SK-N-SH treated with all-trans-retinoic acid at 6 μM for 48 hours (cell line): ENCODE measurements around the gene PPP5C.

ENCODE experiments used
- ATAC-seq: fragments of 200-7000 bp; cut with Tn5 transposase; 3 replicates; pipeline ENCODE4 v1.9.1; 2020; ENCODE audit warnings: mild to moderate bottlenecking, moderate library complexity
- BACH2 ChIP-seq: fragments of 250-450 bp; sonication (Bioruptor Pico); IDR thresholded peaks from 2 replicates; pipeline ENCODE4 v1.9.0; 2021; ENCODE audit warnings: mild to moderate bottlenecking, borderline replicate concordance
- ESRRG ChIP-seq: fragments of 250-450 bp; sonication (Bioruptor Pico); IDR thresholded peaks from 2 replicates; pipeline ENCODE4 v1.6.1; 2021; ENCODE audit warnings: mild to moderate bottlenecking
- GLIS3 ChIP-seq: fragments of 250-450 bp; sonication (Bioruptor Pico); IDR thresholded peaks from 2 replicates; pipeline ENCODE4 v1.5.0; 2020; ENCODE audit warnings: mild to moderate bottlenecking, moderate library complexity
- PATZ1 ChIP-seq: fragments of 250-450 bp; sonication (Bioruptor Pico); IDR thresholded peaks from 2 replicates; pipeline ENCODE4 v1.8.0; 2020; ENCODE audit warnings: mild to moderate bottlenecking, moderate library complexity, borderline replicate concordance
- POU6F1 ChIP-seq: fragments of 250-450 bp; sonication (Bioruptor Pico); IDR thresholded peaks from 2 replicates; pipeline ENCODE4 v1.8.0; 2021; ENCODE audit warnings: low read depth, mild to moderate bottlenecking, moderate library complexity, borderline replicate concordance
- RARB ChIP-seq: fragments of 250-450 bp; sonication (Bioruptor Pico); IDR thresholded peaks from 2 replicates; pipeline ENCODE4 v1.8.0; 2021; ENCODE audit warnings: mild to moderate bottlenecking, moderate library complexity
- SNAI2 ChIP-seq: fragments of 250-450 bp; sonication (Bioruptor Pico); IDR thresholded peaks from 2 replicates; pipeline ENCODE4 v1.5.0; 2020; ENCODE audit warnings: mild to moderate bottlenecking, moderate library complexity
- TCF4 ChIP-seq: fragments of 250-450 bp; sonication (Bioruptor Pico); IDR thresholded peaks from 2 replicates; pipeline ENCODE4 v1.8.0; 2021; ENCODE audit warnings: mild to moderate bottlenecking, moderate library complexity, borderline replicate concordance
- TOX ChIP-seq: fragments of 250-450 bp; sonication (Bioruptor Pico); IDR thresholded peaks from 2 replicates; pipeline ENCODE4 v1.8.0; 2021; ENCODE audit warnings: mild to moderate bottlenecking, moderate library complexity, borderline replicate concordance
- ZFP3 ChIP-seq: fragments of 250-450 bp; sonication (Bioruptor Pico); IDR thresholded peaks from 2 replicates; pipeline ENCODE4 v1.5.0; 2020; ENCODE audit warnings: mild to moderate bottlenecking, moderate library complexity
- ZNF565 ChIP-seq: fragments of 450-650 bp; formaldehyde crosslinking; conservative IDR thresholded peaks from 2 replicates; pipeline ENCODE4 v1.5.0; 2020; ENCODE audit warnings: low read depth, mild to moderate bottlenecking, moderate library complexity
- ZNF70 ChIP-seq: fragments of 450-650 bp; formaldehyde crosslinking; IDR thresholded peaks from 2 replicates; pipeline ENCODE4 v1.5.0; 2020; ENCODE audit warnings: mild to moderate bottlenecking, moderate library complexity
- ZNF8 ChIP-seq: fragments of 450-650 bp; formaldehyde crosslinking; IDR thresholded peaks from 2 replicates; pipeline ENCODE4 v1.5.0; 2020; ENCODE audit warnings: mild to moderate bottlenecking, moderate library complexity
- TF ChIP-seq, protein P1 (sequence below): fragments of 250-450 bp; sonication (Bioruptor Pico); IDR thresholded peaks from 2 replicates; pipeline ENCODE4 v1.5.1; 2021; ENCODE audit warnings: mild to moderate bottlenecking, moderate library complexity
- TF ChIP-seq, protein P2 (sequence below): fragments of 250-450 bp; sonication (Bioruptor Pico); IDR thresholded peaks from 2 replicates; pipeline ENCODE4 v1.5.1; 2020; ENCODE audit warnings: low read depth, mild to moderate bottlenecking, moderate library complexity

The PPP5C gene

DNA sequence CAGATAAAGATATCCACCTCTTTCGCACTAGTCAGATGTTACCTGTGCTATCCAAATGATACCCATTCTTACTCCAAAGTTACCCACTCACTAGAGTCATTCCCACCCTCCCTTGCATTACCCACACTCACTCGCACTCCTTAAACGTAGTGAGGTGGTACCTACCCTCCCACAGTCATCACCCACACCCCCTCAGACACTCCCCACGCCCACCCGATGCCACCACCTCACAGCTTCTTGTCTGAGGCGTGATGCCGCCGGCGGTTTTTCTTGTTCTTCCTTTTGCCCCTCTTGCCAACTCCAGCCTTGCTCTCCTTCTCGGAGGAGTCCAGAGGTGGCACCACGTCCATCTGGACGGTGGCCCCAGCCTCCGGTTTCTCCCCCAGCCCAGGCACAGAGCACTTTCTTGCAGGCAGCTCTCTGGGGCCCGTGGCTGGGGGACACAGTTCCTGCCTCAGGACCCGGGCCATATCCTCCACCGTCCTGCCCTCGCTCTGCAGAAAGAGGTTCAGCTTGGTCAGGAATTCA, 80.7 kb downstream of the PPP5C start:
- no peak; the same call in 2 of the 3 replicates for ATAC-seq

GRCh38 chr19:46428239-46429135, 81.6 kb downstream of the PPP5C start, which contains the start of gene PNMA8C:
PNMA8C (minus strand) TSS chr19:46428936; CDS start chr19:46428359, 577 bp downstream.
- peak; percentile 84 for ATAC-seq
- TF ChIP-seq SNAI2 (CRISPR knock-in tag) (peak; percentile 73; the same call in 1 of the 2 replicates), BACH2 (CRISPR knock-in tag) (no peak), POU6F1 (no peak), TOX (no peak), ESRRG (CRISPR knock-in tag) (no peak), PATZ1 (no peak)
- TF ChIP-seq, protein P1, sequence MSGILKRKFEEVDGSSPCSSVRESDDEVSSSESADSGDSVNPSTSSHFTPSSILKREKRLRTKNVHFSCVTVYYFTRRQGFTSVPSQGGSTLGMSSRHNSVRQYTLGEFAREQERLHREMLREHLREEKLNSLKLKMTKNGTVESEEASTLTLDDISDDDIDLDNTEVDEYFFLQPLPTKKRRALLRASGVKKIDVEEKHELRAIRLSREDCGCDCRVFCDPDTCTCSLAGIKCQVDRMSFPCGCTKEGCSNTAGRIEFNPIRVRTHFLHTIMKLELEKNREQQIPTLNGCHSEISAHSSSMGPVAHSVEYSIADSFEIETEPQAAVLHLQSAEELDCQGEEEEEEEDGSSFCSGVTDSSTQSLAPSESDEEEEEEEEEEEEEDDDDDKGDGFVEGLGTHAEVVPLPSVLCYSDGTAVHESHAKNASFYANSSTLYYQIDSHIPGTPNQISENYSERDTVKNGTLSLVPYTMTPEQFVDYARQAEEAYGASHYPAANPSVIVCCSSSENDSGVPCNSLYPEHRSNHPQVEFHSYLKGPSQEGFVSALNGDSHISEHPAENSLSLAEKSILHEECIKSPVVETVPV (CRISPR knock-in tag) = no peak
- TF ChIP-seq, all 23 proteins: peak for 1

More for the DNA sequence above, 80.7 kb downstream of the PPP5C start:
- TF ChIP-seq ZNF8 (CRISPR knock-in tag) (no peak), ZNF565 (CRISPR knock-in tag) (no peak), SNAI2 (CRISPR knock-in tag) (no peak), ESRRG (CRISPR knock-in tag) (no peak), GLIS3 (CRISPR knock-in tag) (no peak), BACH2 (CRISPR knock-in tag) (no peak), PATZ1 (no peak), ZNF70 (CRISPR knock-in tag) (no peak)
- TF ChIP-seq, protein P1 (CRISPR knock-in tag) = no peak

GRCh38 chr19:46429999-46430398, 83.1 kb downstream of the PPP5C start:
- no peak for ATAC-seq
- TF ChIP-seq TCF4 (CRISPR knock-in tag) (no peak), ZFP3 (no peak), POU6F1 (no peak), RARB (CRISPR knock-in tag) (no peak)
- TF ChIP-seq, protein P2, sequence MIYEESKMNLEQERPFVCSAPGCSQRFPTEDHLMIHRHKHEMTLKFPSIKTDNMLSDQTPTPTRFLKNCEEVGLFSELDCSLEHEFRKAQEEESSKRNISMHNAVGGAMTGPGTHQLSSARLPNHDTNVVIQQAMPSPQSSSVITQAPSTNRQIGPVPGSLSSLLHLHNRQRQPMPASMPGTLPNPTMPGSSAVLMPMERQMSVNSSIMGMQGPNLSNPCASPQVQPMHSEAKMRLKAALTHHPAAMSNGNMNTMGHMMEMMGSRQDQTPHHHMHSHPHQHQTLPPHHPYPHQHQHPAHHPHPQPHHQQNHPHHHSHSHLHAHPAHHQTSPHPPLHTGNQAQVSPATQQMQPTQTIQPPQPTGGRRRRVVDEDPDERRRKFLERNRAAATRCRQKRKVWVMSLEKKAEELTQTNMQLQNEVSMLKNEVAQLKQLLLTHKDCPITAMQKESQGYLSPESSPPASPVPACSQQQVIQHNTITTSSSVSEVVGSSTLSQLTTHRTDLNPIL (CRISPR knock-in tag) = no peak
